ENCODE data around the gene PYURF. TPM values are rescaled to one million over a fixed set of nuclear protein-coding genes. Genes with fewer than 3 reads are reported as not detected.

The PYURF gene
- polyA plus RNA-seq, 1 of the 3 experiments (the other 2 are of a cell fraction): 52.0 TPM

- WGBS (ENCODE audit: low lambda C conversion rate): 98% methylated on average over 8 of the region's 8 CpGs
- Histone ChIP-seq H3K27ac (ENCODE audit: low read depth in 2 of 2, low read length in 1 of 2) (no peak overlapping the region), H3K4me1 (ENCODE audit: control insufficient read depth in 1 of 2, insufficient read depth in 2 of 2, low read depth in 1 of 2, low read length in 1 of 2) (peaks cover 7 to 9% of the 10 kb centered on the region in 2 experiments; a peak in 3 of 4 replicates), H3K4me3 (ENCODE audit: low read depth in 2 of 2, low read length in 1 of 2) (no peak overlapping the region), H3K36me3 (replicated peaks in 1 of 2; ENCODE audit: control insufficient read depth in 1 of 2, insufficient read depth in 2 of 2, low read length in 1 of 2) (no peaks in the 10 kb centered on the region), H3K9me3 (no peaks in the 10 kb centered on the region), H4K20me1 (ENCODE audit: insufficient read depth) (no peaks in the 10 kb centered on the region), H3K9ac (no peak overlapping the region), H3F3A (replicated peaks; ENCODE audit: insufficient read depth) (peaks cover 26% of the 10 kb centered on the region), H3K79me2 (ENCODE audit: insufficient read depth) (peaks cover 78% of the 10 kb centered on the region), H3K9me2 (no peaks in the 10 kb centered on the region), H2AFZ (ENCODE audit: low read depth) (no peak overlapping the region), H3K27me3 (ENCODE audit: insufficient read depth) (no peaks in the 10 kb centered on the region), H3K4me2 (no peak overlapping the region)
- POLR2A ChIA-PET: no interaction called here
- CTCF ChIA-PET: interaction anchor here (0.7 to 3.2 kb wide), 5 partner anchors 9 to 162 kb away, joined by 3 to 26 read pairs (median 5); no protein-coding TSS in a partner anchor
- TF ChIP-seq POLR2AphosphoS5 (IDR thresholded peaks at IDR 0.05; ENCODE audit: low read depth, low read length) (no peak), ZBTB33 (IDR thresholded peaks at IDR 0.05; ENCODE audit: borderline replicate concordance, low read depth) (no peak), EP300 (IDR thresholded peaks at IDR 0.05; ENCODE audit: borderline replicate concordance in 1 of 2, low read depth in 1 of 2, low read length in 1 of 2) (no peak), TCF12 (IDR thresholded peaks at IDR 0.05) (no peak), GATA2 (CRISPR knock-in tag; IDR thresholded peaks at IDR 0.05) (no peak), NRF1 (IDR thresholded peaks at IDR 0.05; ENCODE audit: low read depth, low read length) (no peak), ELF1 (IDR thresholded peaks at IDR 0.05) (no peak), USF2 (IDR thresholded peaks at IDR 0.05; ENCODE audit: borderline replicate concordance, low read depth, low read length) (no peak), NFIC (IDR thresholded peaks at IDR 0.05; ENCODE audit: borderline replicate concordance) (no peak), REST (IDR thresholded peaks at IDR 0.05; ENCODE audit: low read depth, low read length) (no peak), USF1 (IDR thresholded peaks at IDR 0.05; ENCODE audit: borderline replicate concordance, low read depth) (no peak), IRF3 (IDR thresholded peaks at IDR 0.05; ENCODE audit: low read depth, low read length) (no peak), CTCF (IDR thresholded peaks at IDR 0.05) (no peak), SMC3 (IDR thresholded peaks at IDR 0.05; ENCODE audit: low read depth, low read length) (no peak)
- DNase-seq: no peak
Observed at GRCh38 chr4:88527787-88528186, 4.2 kb upstream of the PYURF start.

Data from SK-N-SH (cell line).